DND-41 (cell line): ENCODE results near the gene SYNE1.

Source experiments
- ATAC-seq: fragments of 200-7000 bp; cut with Tn5 transposase; 3 replicates; pipeline ENCODE4 v1.9.1; 2021; ENCODE audit warnings: low read depth; ENCODE audit not compliant: insufficient read depth
- DNase-seq: peaks from one replicate; pipeline ENCODE4 v3.0.0-alpha.2; 2020
- H2AFZ ChIP-seq: 2 replicates; pipeline ENCODE4 v1.6.0; 2012; ENCODE audit warnings: low read depth, low read length
- H3K27ac ChIP-seq: 2 replicates; pipeline ENCODE4 v1.5.1; 2012; ENCODE audit warnings: low read length, inconsistent platforms
- H3K27me3 ChIP-seq: fragments of 200-600 bp; sonication (generic); 2 replicates; pipeline ENCODE4 v1.6.0; 2012; ENCODE audit warnings: low read length, mild to moderate bottlenecking, inconsistent platforms; ENCODE audit not compliant: insufficient read depth, poor library complexity
- H3K36me3 ChIP-seq: 2 replicates; pipeline ENCODE4 v1.5.1; 2012; ENCODE audit warnings: low read length, inconsistent platforms; ENCODE audit not compliant: insufficient read depth
- H3K4me1 ChIP-seq: 2 replicates; pipeline ENCODE4 v1.5.1; 2012; ENCODE audit warnings: mild to moderate bottlenecking, low read length; ENCODE audit not compliant: insufficient read depth
- H3K4me2 ChIP-seq: 2 replicates; pipeline ENCODE4 v1.6.0; 2012; ENCODE audit warnings: mild to moderate bottlenecking, moderate library complexity, low read length, inconsistent platforms; ENCODE audit not compliant: insufficient read depth
- H3K4me3 ChIP-seq, 2 experiments: fragments of 200-600 bp in 1 of 2; shearing (Covaris generic) in 1 of 2; 2 replicates each; pipeline ENCODE4 v1.5.1; 2012 to 2016; ENCODE audit warnings: inconsistent platforms in 2 of 2, low read length in 2 of 2, mild to moderate bottlenecking in 2 of 2, low read depth in 1 of 2, moderate library complexity in 1 of 2
- H3K79me2 ChIP-seq: 2 replicates; pipeline ENCODE4 v1.6.0; 2012; ENCODE audit warnings: low read length, inconsistent platforms; ENCODE audit not compliant: insufficient read depth
- H3K9ac ChIP-seq: 2 replicates; pipeline ENCODE4 v1.6.0; 2012; ENCODE audit warnings: low read depth, mild to moderate bottlenecking, inconsistent platforms, low read length, moderate library complexity
- H3K9me3 ChIP-seq: 2 replicates; pipeline ENCODE4 v1.5.1; 2012; ENCODE audit warnings: low read length, moderate library complexity, mild to moderate bottlenecking, inconsistent platforms; ENCODE audit not compliant: insufficient read depth, severe bottlenecking
- H4K20me1 ChIP-seq: 2 replicates; pipeline ENCODE4 v1.6.0; 2012; ENCODE audit warnings: low read length; ENCODE audit not compliant: insufficient read depth
- CTCF ChIP-seq: IDR thresholded peaks from 2 replicates; pipeline ENCODE4 v1.5.1; 2012; ENCODE audit warnings: borderline replicate concordance, low read length, moderate library complexity, mild to moderate bottlenecking; ENCODE audit not compliant: poor library complexity, severe bottlenecking; ENCODE audit errors: extremely low read depth
- EZH2 ChIP-seq: IDR thresholded peaks from 3 replicates; pipeline ENCODE4 v1.6.1; 2012; ENCODE audit warnings: borderline replicate concordance, low read depth, mild to moderate bottlenecking, moderate library complexity, low read length, inconsistent platforms; ENCODE audit not compliant: severe bottlenecking

The SYNE1 gene

GRCh38 chr6:152118224-152118623 lies 518.9 kb downstream of the SYNE1 start:
- Histone ChIP-seq H3K27ac (no peak overlapping the region), H3K4me3 (no peak overlapping the region), H3K79me2 (no peaks in the 10 kb centered on the region), H3K36me3 (peaks cover 6% of the 10 kb centered on the region; the same call in 1 of the 2 replicates), H3K9me3 (no peaks in the 10 kb centered on the region), H2AFZ (no peak overlapping the region), H3K4me2 (no peak overlapping the region), H3K4me1 (no peaks in the 10 kb centered on the region), H4K20me1 (no peaks in the 10 kb centered on the region), H3K27me3 (no peaks in the 10 kb centered on the region), H3K9ac (no peak overlapping the region)
- TF ChIP-seq EZH2 (no peak), CTCF (no peak)
- DNase-seq (no peak), ATAC-seq (no peak)

GRCh38 chr6:152117156-152118133 lies 519.7 kb downstream of the SYNE1 start:
- Histone ChIP-seq H3K4me3 (no peak overlapping the region), H3K4me2 (no peak overlapping the region)

GRCh38 chr6:152112491-152113261 lies 524.5 kb downstream of the SYNE1 start:
- TF ChIP-seq CTCF (no peak), EZH2 (no peak)
- no peak overlapping the region for H3K9ac ChIP-seq
- no peaks in the 10 kb centered on the region for H3K79me2 ChIP-seq
- H3K4me1 ChIP-seq: no peaks in the 10 kb centered on the region
- no peak overlapping the region for H3K27ac ChIP-seq
- ATAC-seq (no peak), DNase-seq (no peak)
- H3K27me3 ChIP-seq: no peaks in the 10 kb centered on the region
- no peak overlapping the region for H3K4me3 ChIP-seq
- H3K4me2 ChIP-seq: no peak overlapping the region
- no peaks in the 10 kb centered on the region for H4K20me1 ChIP-seq
- H2AFZ ChIP-seq: no peak overlapping the region
- H3K36me3 ChIP-seq: no peaks in the 10 kb centered on the region
- H3K9me3 ChIP-seq: no peaks in the 10 kb centered on the region

More at GRCh38 chr6:152117156-152118133, 519.7 kb downstream of the SYNE1 start:
- H3K4me1 ChIP-seq: no peaks in the 10 kb centered on the region
- TF ChIP-seq CTCF (no peak), EZH2 (no peak)
- H3K27ac ChIP-seq: no peak overlapping the region
- H3K9ac ChIP-seq: no peak overlapping the region
- H2AFZ ChIP-seq: no peak overlapping the region
- H3K36me3 ChIP-seq: peaks cover 6% of the 10 kb centered on the region; the same call in 1 of the 2 replicates
- no peaks in the 10 kb centered on the region for H3K9me3 ChIP-seq
- DNase-seq (no peak), ATAC-seq (no peak)
- no peaks in the 10 kb centered on the region for H3K27me3 ChIP-seq
- no peaks in the 10 kb centered on the region for H3K79me2 ChIP-seq
- no peaks in the 10 kb centered on the region for H4K20me1 ChIP-seq
